ENCODE measurements around the gene RENBP. TPM values are rescaled to one million over a fixed set of nuclear protein-coding genes. Genes with fewer than 3 reads are reported as not detected.

Gene RENBP
- total and polyA plus RNA-seq, 2 of the 13 experiments (the other 11 are each of a cell fraction or from before 2014, with no cell fraction given): 1.4 to 2.6 TPM

DNA sequence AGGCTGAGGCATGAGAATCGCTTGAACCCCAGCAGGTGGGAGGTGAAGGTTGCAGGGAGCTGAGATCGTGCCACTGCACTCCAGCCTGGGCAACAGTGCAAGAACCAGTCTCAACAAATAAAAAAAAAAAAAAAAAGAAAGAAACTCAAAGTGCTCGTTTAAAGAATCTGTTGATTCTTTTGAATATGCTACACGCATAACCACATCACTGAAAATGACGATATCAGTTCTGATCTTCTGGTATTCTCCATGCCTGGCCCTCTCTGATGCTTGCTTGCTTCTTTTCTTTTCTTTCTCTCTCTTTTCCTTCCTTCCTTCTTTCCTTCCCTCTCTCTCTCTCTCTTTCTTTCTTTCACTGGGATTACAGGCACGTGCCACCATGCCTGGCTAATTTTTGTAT, 32.6 kb downstream of the RENBP start (continued):
- TF ChIP-seq, protein P1, sequence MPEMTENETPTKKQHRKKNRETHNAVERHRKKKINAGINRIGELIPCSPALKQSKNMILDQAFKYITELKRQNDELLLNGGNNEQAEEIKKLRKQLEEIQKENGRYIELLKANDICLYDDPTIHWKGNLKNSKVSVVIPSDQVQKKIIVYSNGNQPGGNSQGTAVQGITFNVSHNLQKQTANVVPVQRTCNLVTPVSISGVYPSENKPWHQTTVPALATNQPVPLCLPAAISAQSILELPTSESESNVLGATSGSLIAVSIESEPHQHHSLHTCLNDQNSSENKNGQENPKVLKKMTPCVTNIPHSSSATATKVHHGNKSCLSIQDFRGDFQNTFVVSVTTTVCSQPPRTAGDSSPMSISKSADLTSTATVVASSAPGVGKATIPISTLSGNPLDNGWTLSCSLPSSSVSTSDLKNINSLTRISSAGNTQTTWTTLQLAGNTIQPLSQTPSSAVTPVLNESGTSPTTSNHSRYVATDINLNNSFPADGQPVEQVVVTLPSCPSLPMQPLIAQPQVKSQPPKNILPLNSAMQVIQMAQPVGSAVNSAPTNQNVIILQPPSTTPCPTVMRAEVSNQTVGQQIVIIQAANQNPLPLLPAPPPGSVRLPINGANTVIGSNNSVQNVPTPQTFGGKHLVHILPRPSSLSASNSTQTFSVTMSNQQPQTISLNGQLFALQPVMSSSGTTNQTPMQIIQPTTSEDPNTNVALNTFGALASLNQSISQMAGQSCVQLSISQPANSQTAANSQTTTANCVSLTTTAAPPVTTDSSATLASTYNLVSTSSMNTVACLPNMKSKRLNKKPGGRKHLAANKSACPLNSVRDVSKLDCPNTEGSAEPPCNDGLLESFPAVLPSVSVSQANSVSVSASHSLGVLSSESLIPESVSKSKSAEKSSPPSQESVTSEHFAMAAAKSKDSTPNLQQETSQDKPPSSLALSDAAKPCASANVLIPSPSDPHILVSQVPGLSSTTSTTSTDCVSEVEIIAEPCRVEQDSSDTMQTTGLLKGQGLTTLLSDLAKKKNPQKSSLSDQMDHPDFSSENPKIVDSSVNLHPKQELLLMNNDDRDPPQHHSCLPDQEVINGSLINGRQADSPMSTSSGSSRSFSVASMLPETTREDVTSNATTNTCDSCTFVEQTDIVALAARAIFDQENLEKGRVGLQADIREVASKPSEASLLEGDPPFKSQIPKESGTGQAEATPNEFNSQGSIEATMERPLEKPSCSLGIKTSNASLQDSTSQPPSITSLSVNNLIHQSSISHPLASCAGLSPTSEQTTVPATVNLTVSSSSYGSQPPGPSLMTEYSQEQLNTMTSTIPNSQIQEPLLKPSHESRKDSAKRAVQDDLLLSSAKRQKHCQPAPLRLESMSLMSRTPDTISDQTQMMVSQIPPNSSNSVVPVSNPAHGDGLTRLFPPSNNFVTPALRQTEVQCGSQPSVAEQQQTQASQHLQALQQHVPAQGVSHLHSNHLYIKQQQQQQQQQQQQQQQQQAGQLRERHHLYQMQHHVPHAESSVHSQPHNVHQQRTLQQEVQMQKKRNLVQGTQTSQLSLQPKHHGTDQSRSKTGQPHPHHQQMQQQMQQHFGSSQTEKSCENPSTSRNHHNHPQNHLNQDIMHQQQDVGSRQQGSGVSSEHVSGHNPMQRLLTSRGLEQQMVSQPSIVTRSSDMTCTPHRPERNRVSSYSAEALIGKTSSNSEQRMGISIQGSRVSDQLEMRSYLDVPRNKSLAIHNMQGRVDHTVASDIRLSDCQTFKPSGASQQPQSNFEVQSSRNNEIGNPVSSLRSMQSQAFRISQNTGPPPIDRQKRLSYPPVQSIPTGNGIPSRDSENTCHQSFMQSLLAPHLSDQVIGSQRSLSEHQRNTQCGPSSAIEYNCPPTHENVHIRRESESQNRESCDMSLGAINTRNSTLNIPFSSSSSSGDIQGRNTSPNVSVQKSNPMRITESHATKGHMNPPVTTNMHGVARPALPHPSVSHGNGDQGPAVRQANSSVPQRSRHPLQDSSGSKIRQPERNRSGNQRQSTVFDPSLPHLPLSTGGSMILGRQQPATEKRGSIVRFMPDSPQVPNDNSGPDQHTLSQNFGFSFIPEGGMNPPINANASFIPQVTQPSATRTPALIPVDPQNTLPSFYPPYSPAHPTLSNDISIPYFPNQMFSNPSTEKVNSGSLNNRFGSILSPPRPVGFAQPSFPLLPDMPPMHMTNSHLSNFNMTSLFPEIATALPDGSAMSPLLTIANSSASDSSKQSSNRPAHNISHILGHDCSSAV (CRISPR knock-in tag; IDR thresholded peaks at IDR 0.05; ENCODE audit: borderline replicate concordance): no peak
- TF ChIP-seq ZNF260 (CRISPR knock-in tag; IDR thresholded peaks at IDR 0.05; ENCODE audit: borderline replicate concordance, low read depth) (no peak), POLR2A (IDR thresholded peaks at IDR 0.05; ENCODE audit: insufficient read depth in 1 of 2, low read depth in 2 of 2, low read length in 2 of 2) (no peak), ZNF775 (CRISPR knock-in tag; IDR thresholded peaks at IDR 0.05; ENCODE audit: borderline replicate concordance) (no peak)
- TF ChIP-seq, protein P2, sequence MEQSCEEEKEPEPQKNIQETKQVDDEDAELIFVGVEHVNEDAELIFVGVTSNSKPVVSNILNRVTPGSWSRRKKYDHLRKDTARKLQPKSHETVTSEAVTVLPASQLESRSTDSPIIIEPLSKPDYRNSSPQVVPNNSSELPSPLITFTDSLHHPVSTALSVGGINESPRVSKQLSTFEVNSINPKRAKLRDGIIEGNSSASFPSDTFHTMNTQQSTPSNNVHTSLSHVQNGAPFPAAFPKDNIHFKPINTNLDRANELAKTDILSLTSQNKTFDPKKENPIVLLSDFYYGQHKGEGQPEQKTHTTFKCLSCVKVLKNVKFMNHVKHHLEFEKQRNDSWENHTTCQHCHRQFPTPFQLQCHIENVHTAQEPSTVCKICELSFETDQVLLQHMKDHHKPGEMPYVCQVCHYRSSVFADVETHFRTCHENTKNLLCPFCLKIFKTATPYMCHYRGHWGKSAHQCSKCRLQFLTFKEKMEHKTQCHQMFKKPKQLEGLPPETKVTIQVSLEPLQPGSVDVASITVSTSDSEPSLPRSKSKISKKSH (CRISPR knock-in tag; IDR thresholded peaks at IDR 0.05; ENCODE audit: borderline replicate concordance): no peak
- TF ChIP-seq, protein P3, sequence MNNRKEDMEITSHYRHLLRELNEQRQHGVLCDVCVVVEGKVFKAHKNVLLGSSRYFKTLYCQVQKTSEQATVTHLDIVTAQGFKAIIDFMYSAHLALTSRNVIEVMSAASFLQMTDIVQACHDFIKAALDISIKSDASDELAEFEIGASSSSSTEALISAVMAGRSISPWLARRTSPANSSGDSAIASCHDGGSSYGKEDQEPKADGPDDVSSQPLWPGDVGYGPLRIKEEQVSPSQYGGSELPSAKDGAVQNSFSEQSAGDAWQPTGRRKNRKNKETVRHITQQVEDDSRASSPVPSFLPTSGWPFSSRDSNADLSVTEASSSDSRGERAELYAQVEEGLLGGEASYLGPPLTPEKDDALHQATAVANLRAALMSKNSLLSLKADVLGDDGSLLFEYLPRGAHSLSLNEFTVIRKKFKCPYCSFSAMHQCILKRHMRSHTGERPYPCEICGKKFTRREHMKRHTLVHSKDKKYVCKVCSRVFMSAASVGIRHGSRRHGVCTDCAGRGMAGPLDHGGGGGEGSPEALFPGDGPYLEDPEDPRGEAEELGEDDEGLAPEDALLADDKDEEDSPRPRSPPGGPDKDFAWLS (CRISPR knock-in tag; IDR thresholded peaks at IDR 0.05; ENCODE audit: borderline replicate concordance): no peak
- TF ChIP-seq, protein P4, sequence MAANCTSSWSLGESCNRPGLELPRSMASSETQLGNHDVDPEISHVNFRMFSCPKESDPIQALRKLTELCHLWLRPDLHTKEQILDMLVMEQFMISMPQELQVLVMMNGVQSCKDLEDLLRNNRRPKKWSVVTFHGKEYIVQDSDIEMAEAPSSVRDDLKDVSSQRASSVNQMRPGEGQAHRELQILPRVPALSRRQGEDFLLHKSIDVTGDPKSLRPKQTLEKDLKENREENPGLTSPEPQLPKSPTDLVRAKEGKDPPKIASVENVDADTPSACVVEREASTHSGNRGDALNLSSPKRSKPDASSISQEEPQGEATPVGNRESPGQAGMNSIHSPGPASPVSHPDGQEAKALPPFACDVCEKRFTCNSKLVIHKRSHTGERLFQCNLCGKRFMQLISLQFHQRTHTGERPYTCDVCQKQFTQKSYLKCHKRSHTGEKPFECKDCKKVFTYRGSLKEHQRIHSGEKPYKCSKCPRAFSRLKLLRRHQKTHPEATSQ (CRISPR knock-in tag; IDR thresholded peaks at IDR 0.05; ENCODE audit: borderline replicate concordance): no peak

All from HepG2 (cell line).